HepG2 (cell line): ENCODE results near the gene VAV2. TPM values are rescaled to one million over a fixed set of nuclear protein-coding genes. Genes with fewer than 3 reads are reported as not detected.
A peak's percentile ranks its signal among the peaks of the same experiment; 100 is the strongest.

Source experiments
- ATAC-seq: fragments of 200-7000 bp; cut with Tn5 transposase; 3 replicates; pipeline ENCODE4 v1.9.1; 2020; ENCODE audit warnings: mild to moderate bottlenecking, moderate library complexity
- BruUV-seq: library from RNA; stranded (reverse); fragments of 400-500 nt; replicated peaks from 2 replicates; lab custom pipeline; 2021; lab: Mats Ljungman, UMichigan
- CTCF ChIA-PET: fragments of 300-600 bp; formaldehyde crosslinking; extraction: SDS; loops from one replicate; lab custom pipeline; 2021; ENCODE audit warnings: low total read pairs, inconsistent platforms, low intra/inter-chr PET ratio; lab: Yijun Ruan, JAX
- POLR2A ChIA-PET: fragments of 350-600 bp; sonication (Branson Sonifier 250); formaldehyde crosslinking; loops from one replicate; lab custom pipeline; 2020; ENCODE audit warnings: antibody characterized with exemption, inconsistent platforms; lab: Yijun Ruan, JAX
- DNase-seq: peaks from one replicate; pipeline ENCODE4 v3.0.0-alpha.2; 2015; ENCODE audit warnings: low spot score
- FAIRE-seq: peaks from 3 replicates; lab custom pipeline; 2011; peaks lifted over from hg19 to GRCh38; lab: Jason Lieb, UNC
- H2AFZ ChIP-seq: one replicate; pipeline ENCODE4 v1.6.1; 2011; ENCODE audit warnings: low read length, inconsistent platforms
- H3K27ac ChIP-seq: fragments of 300-600 bp; 3 replicates; pipeline ENCODE4 v1.8.0; 2011; ENCODE audit warnings: mixed run types, mild to moderate bottlenecking, mixed read lengths, low read length, inconsistent platforms; ENCODE audit not compliant: insufficient read depth; ENCODE audit errors: extremely low read length
- H3K27me3 ChIP-seq, 2 experiments: fragments of 200-600 bp in 1 of 2; 2 replicates in 1 of 2; 3 replicates in 1 of 2; pipeline versions ENCODE4 v1.6.0 to v1.8.0; 2011; ENCODE audit warnings: low read length in 2 of 2, mild to moderate bottlenecking in 2 of 2, moderate library complexity in 2 of 2, inconsistent platforms in 1 of 2; ENCODE audit not compliant: insufficient read depth in 2 of 2, control insufficient read depth in 1 of 2
- H3K36me3 ChIP-seq, 2 experiments: fragments of 200-600 bp in 1 of 2; replicated peaks in 1 of 2; 2 replicates in 1 of 2; 3 replicates in 1 of 2; pipeline versions ENCODE4 v1.5.1 to v1.8.0; 2011; ENCODE audit warnings: low read length in 2 of 2, inconsistent platforms in 1 of 2; ENCODE audit not compliant: insufficient read depth in 2 of 2, control insufficient read depth in 1 of 2
- H3K4me1 ChIP-seq: 2 replicates; pipeline ENCODE4 v1.5.1; 2012; ENCODE audit warnings: low read length, inconsistent platforms; ENCODE audit not compliant: insufficient read depth
- H3K4me2 ChIP-seq: 2 replicates; pipeline ENCODE4 v1.6.0; 2011; ENCODE audit warnings: low read depth, low read length, inconsistent platforms
- H3K4me3 ChIP-seq, 3 experiments: fragments of 200-600 bp in 1 of 3; sonication (generic), shearing (Covaris generic) in 1 of 3; replicated peaks in 1 of 3; 2 replicates each; pipeline ENCODE4 v1.5.1; 2011 to 2016; ENCODE audit warnings: low read length in 3 of 3, inconsistent platforms in 2 of 3, low read depth in 2 of 3, mild to moderate bottlenecking in 2 of 3, control low read depth in 1 of 3, mixed read lengths in 1 of 3; ENCODE audit not compliant: insufficient read depth in 1 of 3
- H3K79me2 ChIP-seq: one replicate; pipeline ENCODE4 v1.6.1; 2011; ENCODE audit warnings: low read length, inconsistent platforms; ENCODE audit not compliant: insufficient read depth
- H3K9ac ChIP-seq: 2 replicates; pipeline ENCODE4 v1.6.0; 2011; ENCODE audit warnings: mild to moderate bottlenecking, low read depth, low read length, inconsistent platforms; ENCODE audit not compliant: insufficient read depth
- H3K9me3 ChIP-seq: 2 replicates; pipeline ENCODE4 v1.5.1; 2012; ENCODE audit warnings: mild to moderate bottlenecking, low read length
- H4K20me1 ChIP-seq: 2 replicates; pipeline ENCODE4 v1.6.0; 2011; ENCODE audit warnings: inconsistent platforms, mild to moderate bottlenecking, low read length, moderate library complexity; ENCODE audit not compliant: insufficient read depth
- GATAD1 ChIP-seq: IDR thresholded peaks from 2 replicates; pipeline ENCODE4 v1.6.1; 2016; ENCODE audit warnings: missing genetic modification reagents, missing compliant biosample characterization
- GMEB2 ChIP-seq: IDR thresholded peaks from 2 replicates; pipeline ENCODE4 v1.6.1; 2016; ENCODE audit warnings: missing biosample characterization, missing genetic modification reagents, low read depth
- KAT7 ChIP-seq: IDR thresholded peaks from 2 replicates; pipeline ENCODE4 v1.6.1; 2018; ENCODE audit warnings: borderline replicate concordance, missing compliant biosample characterization
- NFAT5 ChIP-seq: sonication (generic); formaldehyde crosslinking; IDR thresholded peaks from 2 replicates; pipeline ENCODE4 v1.4.0; 2020; ENCODE audit warnings: missing genetic modification reagents
- NONO ChIP-seq, 2 experiments: fragments of 450-650 bp in 1 of 2; sonication (generic) in 1 of 2; formaldehyde crosslinking in 1 of 2; IDR thresholded peaks in 1 of 2; conservative IDR thresholded peaks in 1 of 2; 2 replicates each; pipeline versions ENCODE4 v1.6.1 to v1.8.0; 2017 to 2022; ENCODE audit warnings: mild to moderate bottlenecking in 1 of 2, missing genetic modification reagents in 1 of 2, moderate library complexity in 1 of 2
- ZNF275 ChIP-seq: sonication (generic); formaldehyde crosslinking; IDR thresholded peaks from 2 replicates; pipeline ENCODE4 v1.8.0; 2022; ENCODE audit warnings: missing genetic modification reagents, mild to moderate bottlenecking, inconsistent platforms, borderline replicate concordance
- ZNF451 ChIP-seq: sonication (generic); formaldehyde crosslinking; IDR thresholded peaks from 2 replicates; pipeline ENCODE4 v1.5.0; 2020; ENCODE audit warnings: mild to moderate bottlenecking, missing genetic modification reagents
- ZNF605 ChIP-seq: sonication (generic); formaldehyde crosslinking; IDR thresholded peaks from 2 replicates; pipeline ENCODE4 v1.8.0; 2022; ENCODE audit warnings: mild to moderate bottlenecking, missing genetic modification reagents
- ZNF614 ChIP-seq: IDR thresholded peaks from 2 replicates; pipeline ENCODE4 v1.6.1; 2018; ENCODE audit warnings: missing biosample characterization, missing genetic modification reagents, inconsistent platforms, borderline replicate concordance
- ZNF782 ChIP-seq: sonication (generic); formaldehyde crosslinking; IDR thresholded peaks from 2 replicates; pipeline ENCODE4 v1.4.0; 2020; ENCODE audit warnings: missing genetic modification reagents, mild to moderate bottlenecking, borderline replicate concordance
- WGBS: methylation state at CpG from one replicate; pipeline ENCODE4 v1.1.6; 2017; ENCODE audit warnings: low lambda C conversion rate; 5-methylcytosine and 5-hydroxymethylcytosine counted together
- in situ Hi-C: cut with HindIII; loops from 2 replicates; pipeline ENCODE4 v1.10.0; 2017; ENCODE audit warnings: low pct_unique_long_range_greater_than_20kb; ENCODE audit not compliant: extremely low pct_ligation_motif_present
- intact Hi-C: fragments of 100-400 bp; cut with micrococcal nuclease; formaldehyde crosslinking; loops from one replicate; pipeline ENCODE4 v1.10.0; 2022; ENCODE audit not compliant: unreplicated experiment
- polyA plus RNA-seq, 8 experiments: library from polyadenylated mRNA; depleted of rRNA in 3 of 8; stranded (reverse) in 7 of 8; unstranded in 1 of 8; fragments of >200 nt; fragmentation: Illumina TruSeq in 4 of 8; extraction: Trizol in 4 of 8; gene quantifications; 2 replicates each; pipeline versions ENCODE4 v1.2.1 to v1.2.3, GENCODE V29; 2011 to 2016; ENCODE audit warnings: low read depth in 4 of 8, missing spikeins in 1 of 8, mixed read lengths in 1 of 8; ENCODE audit not compliant: insufficient read depth in 1 of 8
- total RNA-seq, 5 experiments: library from RNA; depleted of rRNA; stranded (reverse); fragments of >200 nt; fragmentation: Illumina TruSeq; extraction: Trizol; gene quantifications; 2 replicates each; pipeline ENCODE4 v1.2.3, GENCODE V29; 2016; ENCODE audit warnings: low read depth in 1 of 5

VAV2 gene
- total and polyA plus RNA-seq, 2 of the 13 experiments (the other 11 are each of a cell fraction or from before 2014, with no cell fraction given): 22.5 to 22.9 TPM

- TF ChIP-seq NFAT5: no peak
- TF ChIP-seq ZNF614 (CRISPR knock-in tag): 0 out of 2 replicates have a peak, but pooled peaks have one; percentile 1
- peak; percentile 45 for TF ChIP-seq ZNF605 (CRISPR knock-in tag)
- TF ChIP-seq GATAD1: no peak
Observed at GRCh38 chr9:133716564-133717112, 275.5 kb downstream of the VAV2 start (continued).

DNA sequence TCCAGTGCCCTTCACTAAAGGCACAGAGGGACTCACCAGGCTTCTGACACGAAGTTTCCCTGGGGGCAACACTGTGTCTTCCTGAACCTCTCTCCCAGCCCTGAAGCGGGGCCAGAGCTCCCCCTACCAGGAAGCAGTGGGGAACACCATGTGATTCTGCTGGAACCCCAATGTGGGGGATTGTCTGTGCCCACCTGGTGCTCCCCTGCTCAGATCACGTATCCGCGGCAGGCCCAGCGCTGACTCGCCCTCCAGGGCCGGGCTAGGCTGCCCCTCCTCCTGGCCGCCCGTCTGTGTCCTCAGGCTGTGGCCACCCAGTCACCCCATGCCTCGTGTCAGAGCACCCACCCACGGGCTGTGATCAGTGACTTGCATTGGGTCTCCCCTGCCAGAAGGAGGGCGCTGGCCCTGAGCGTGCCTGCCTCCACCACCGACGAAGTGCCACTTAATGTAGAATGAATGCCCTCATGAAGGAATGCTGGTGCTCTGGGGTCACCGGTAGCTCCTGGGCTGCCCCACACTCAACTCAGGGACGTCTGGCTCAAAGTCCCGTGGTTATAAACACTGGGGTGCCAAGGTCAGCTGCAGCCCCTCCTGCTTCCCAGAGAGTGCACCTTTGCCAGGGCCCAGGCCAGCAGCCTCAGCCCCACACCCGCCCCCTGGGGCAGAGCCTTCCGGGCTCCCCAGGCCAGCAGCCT, 276.1 kb downstream of the VAV2 start:
- CTCF ChIA-PET: interaction anchor here (1.5 to 1.6 kb wide), 2 partner anchors 11 to 183 kb away, joined by 5 to 6 read pairs; no protein-coding TSS in a partner anchor
- H3K27me3 ChIP-seq: no peaks in the 10 kb centered on the region
- TF ChIP-seq NONO (IDR thresholded peaks at IDR 0.05): no peak
- TF ChIP-seq NONO (CRISPR knock-in tag; conservative IDR thresholded peaks at IDR 0.05): peak; percentile 60; the same call in 1 of the 2 replicates
- 0 out of 2 replicates have a peak, but pooled peaks have one; percentile 16 for TF ChIP-seq ZNF275
- peak; percentile 78; the same call in 1 of the 2 replicates for TF ChIP-seq ZNF782 (CRISPR knock-in tag)
- TF ChIP-seq KAT7: 0 out of 2 replicates have a peak, but pooled peaks have one; percentile 34
- TF ChIP-seq GMEB2 (CRISPR knock-in tag): no peak
- TF ChIP-seq ZNF451 (CRISPR knock-in tag): 0 out of 2 replicates have a peak, but pooled peaks have one; percentile 54

More for the DNA sequence above, 276.1 kb downstream of the VAV2 start:
- BruUV-seq: no TSS peak
- H3K4me3 ChIP-seq: peak overlapping the region; percentile 12 to 72 (median 53); a peak in 5 of 6 replicates
- no peaks in the 10 kb centered on the region for H3K79me2 ChIP-seq
- H2AFZ ChIP-seq: no peak overlapping the region
- DNase-seq (peak; percentile 60), ATAC-seq (peak; percentile 50), FAIRE-seq (peak; percentile 63)
- peak overlapping the region; percentile 88 for H3K4me2 ChIP-seq
- 0 out of 5 replicates have a peak, but pooled peaks cover 0 to 1% of the 10 kb centered on the region in 2 experiments for H3K36me3 ChIP-seq
- in situ Hi-C loops (no loop called here), intact Hi-C loops (loop anchor here (2.0 kb wide), 2 partner anchors 57 to 181 kb away; partner anchors contain the start of gene ADAMTSL2)
- 0% methylated on average over 4 of the region's 21 CpGs for WGBS
- peak overlapping the region; percentile 90 for H3K27ac ChIP-seq
- peak overlapping the region; percentile 71 for H3K9ac ChIP-seq
- H3K9me3 ChIP-seq: no peaks in the 10 kb centered on the region
- no peaks in the 10 kb centered on the region for H4K20me1 ChIP-seq
- POLR2A ChIA-PET: interaction anchor here (0.6 to 6.2 kb wide), 13 partner anchors 9 to 256 kb away, joined by 3 to 156 read pairs (median 7); partner anchors contain the start of genes ADAMTSL2, CACFD1 and SARDH
- H3K4me1 ChIP-seq: peaks cover 63% of the 10 kb centered on the region
